ENCODE data around the gene KIF26B. TPM values are rescaled to one million over a fixed set of nuclear protein-coding genes. Genes with fewer than 3 reads are reported as not detected.

Gene KIF26B
- total RNA-seq, 1 experiment from 2014 or later, result 0.04 TPM

DNA sequence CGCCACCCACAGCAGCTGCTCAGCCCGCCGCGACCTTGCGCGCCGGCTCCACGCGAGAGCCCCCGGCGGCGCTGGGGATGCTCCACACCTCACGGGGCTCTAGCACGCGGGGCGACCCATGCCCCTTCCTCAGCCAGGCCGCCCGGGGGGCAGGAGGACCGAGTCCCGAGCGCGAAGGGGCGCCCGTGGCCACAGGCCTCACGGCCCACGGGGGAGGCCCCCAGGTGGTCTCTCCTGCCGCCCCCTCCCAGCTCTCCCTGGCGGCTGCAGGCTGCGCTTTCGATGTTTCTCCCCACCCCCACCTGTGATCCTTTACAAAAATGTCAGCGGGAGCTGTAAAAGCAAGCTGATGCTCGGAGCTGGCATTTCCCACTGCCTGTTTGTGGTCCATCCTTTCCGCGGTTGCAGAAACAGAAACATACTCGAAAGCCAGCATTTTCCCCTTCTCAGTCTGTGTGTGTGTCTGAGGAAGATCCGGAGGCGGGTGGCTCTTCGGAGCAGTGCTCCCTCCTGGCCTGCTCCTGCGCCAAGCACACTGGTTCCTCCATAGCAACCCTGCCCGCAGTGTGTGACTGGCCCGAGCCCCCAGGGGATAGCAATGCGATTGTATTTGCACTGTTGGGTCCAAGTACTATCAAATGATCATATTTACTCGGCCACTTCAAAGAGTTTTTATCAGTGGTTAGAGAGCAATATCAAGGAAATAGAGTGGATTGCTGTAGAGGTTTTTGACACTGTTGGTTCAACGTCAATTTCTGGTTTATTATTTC lies 2.1 kb downstream of the KIF26B start:
- H3K4me1 ChIP-seq (ENCODE audit: insufficient read depth, low read length), result peaks cover 30% of the 10 kb centered on the region
- no peaks in the 10 kb centered on the region for H3K79me2 ChIP-seq (ENCODE audit: low read length)
- H3K4me2 ChIP-seq (ENCODE audit: low read length), result peak overlapping the region; percentile 94
- no peaks in the 10 kb centered on the region for H3K36me3 ChIP-seq (ENCODE audit: low read depth, low read length)
- no peaks in the 10 kb centered on the region for H3K9me3 ChIP-seq (ENCODE audit: low read length)
- ATAC-seq (peak; percentile 4; the same call in 1 of the 2 replicates), DNase-seq (peak; percentile 12)
- ChIA-PET CTCF (interaction anchor here (0.6 to 1.1 kb wide), 9 partner anchors 8 to 1532 kb away, joined by 3 to 12 read pairs (median 8); no protein-coding TSS in a partner anchor), POLR2A (ENCODE audit: unreplicated experiment) (interaction anchor here (0.7 kb wide), 1 partner anchor 559 kb away, joined by 4 read pairs; no protein-coding TSS in a partner anchor)
- TF ChIP-seq, protein P1, sequence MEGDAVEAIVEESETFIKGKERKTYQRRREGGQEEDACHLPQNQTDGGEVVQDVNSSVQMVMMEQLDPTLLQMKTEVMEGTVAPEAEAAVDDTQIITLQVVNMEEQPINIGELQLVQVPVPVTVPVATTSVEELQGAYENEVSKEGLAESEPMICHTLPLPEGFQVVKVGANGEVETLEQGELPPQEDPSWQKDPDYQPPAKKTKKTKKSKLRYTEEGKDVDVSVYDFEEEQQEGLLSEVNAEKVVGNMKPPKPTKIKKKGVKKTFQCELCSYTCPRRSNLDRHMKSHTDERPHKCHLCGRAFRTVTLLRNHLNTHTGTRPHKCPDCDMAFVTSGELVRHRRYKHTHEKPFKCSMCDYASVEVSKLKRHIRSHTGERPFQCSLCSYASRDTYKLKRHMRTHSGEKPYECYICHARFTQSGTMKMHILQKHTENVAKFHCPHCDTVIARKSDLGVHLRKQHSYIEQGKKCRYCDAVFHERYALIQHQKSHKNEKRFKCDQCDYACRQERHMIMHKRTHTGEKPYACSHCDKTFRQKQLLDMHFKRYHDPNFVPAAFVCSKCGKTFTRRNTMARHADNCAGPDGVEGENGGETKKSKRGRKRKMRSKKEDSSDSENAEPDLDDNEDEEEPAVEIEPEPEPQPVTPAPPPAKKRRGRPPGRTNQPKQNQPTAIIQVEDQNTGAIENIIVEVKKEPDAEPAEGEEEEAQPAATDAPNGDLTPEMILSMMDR (conservative IDR thresholded peaks at IDR 0.05; ENCODE audit: low read depth, low read length), result no peak
- H2AFZ ChIP-seq (ENCODE audit: low read length), result peak overlapping the region; percentile 91
- H3K27me3 ChIP-seq (ENCODE audit: low read length), result peaks cover 83% of the 10 kb centered on the region
- no peaks in the 10 kb centered on the region for H3K9me2 ChIP-seq (replicated peaks; ENCODE audit: low read length)
- no TSS peak for BruUV-seq (replicated peaks)
- no peaks in the 10 kb centered on the region for H4K20me1 ChIP-seq (ENCODE audit: low read length)
- no peak overlapping the region for H3K9ac ChIP-seq (ENCODE audit: low read length)
- H3K27ac ChIP-seq (ENCODE audit: low read length), result no peak overlapping the region
- intact Hi-C loops (cut with micrococcal nuclease), result loop anchor here (10.0 kb wide), 1 partner anchor 728 kb away; no protein-coding TSS in a partner anchor
- H3F3A ChIP-seq (ENCODE audit: low read length, unreplicated experiment), result no peaks in the 10 kb centered on the region
- peak overlapping the region; percentile 65 for H3K4me3 ChIP-seq (ENCODE audit: low read length)

DNA sequence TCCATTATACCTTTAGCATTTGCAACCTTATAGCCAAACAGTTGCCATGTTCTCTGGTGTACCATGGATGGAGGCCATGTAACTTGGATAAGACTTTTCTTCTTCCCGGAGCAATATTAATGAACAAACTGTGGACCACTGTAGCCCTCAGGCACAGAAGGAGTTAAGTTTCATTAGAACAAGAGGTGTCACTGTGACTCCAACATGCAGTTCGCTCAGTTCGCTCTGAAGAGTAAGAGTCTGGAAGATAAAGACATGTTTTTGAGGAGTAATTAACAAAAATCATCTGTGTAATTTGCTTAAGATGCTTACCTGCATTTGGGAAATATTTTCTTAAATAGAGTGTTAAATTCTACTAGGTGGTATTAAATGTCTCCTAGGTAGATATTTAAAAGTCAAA lies 4.1 kb downstream of the KIF26B start:
- no peaks in the 10 kb centered on the region for H3K36me3 ChIP-seq (ENCODE audit: low read depth, low read length)
- no peaks in the 10 kb centered on the region for H3K9me3 ChIP-seq (ENCODE audit: low read length)
- H3K9me2 ChIP-seq (replicated peaks; ENCODE audit: low read length), result no peaks in the 10 kb centered on the region
- DNase-seq (no peak), ATAC-seq (no peak)
- H3F3A ChIP-seq (ENCODE audit: low read length, unreplicated experiment), result no peaks in the 10 kb centered on the region
- peaks cover 21% of the 10 kb centered on the region for H3K4me1 ChIP-seq (ENCODE audit: insufficient read depth, low read length)
- TF ChIP-seq, protein P1 (conservative IDR thresholded peaks at IDR 0.05; ENCODE audit: low read depth, low read length), result no peak
- TF ChIP-seq EZH2phosphoT487 (IDR thresholded peaks at IDR 0.05; ENCODE audit: borderline replicate concordance, low read length) (no peak), EZH2 (IDR thresholded peaks at IDR 0.05; ENCODE audit: low read length, unreplicated experiment) (no peak)
- BruUV-seq (replicated peaks), result no TSS peak
- no peaks in the 10 kb centered on the region for H4K20me1 ChIP-seq (ENCODE audit: low read length)
- no peak overlapping the region for H3K4me2 ChIP-seq (ENCODE audit: low read length)
- H3K27ac ChIP-seq (ENCODE audit: low read length), result no peak overlapping the region
- peaks cover 85% of the 10 kb centered on the region for H3K27me3 ChIP-seq (ENCODE audit: low read length)
- intact Hi-C loops (cut with micrococcal nuclease), result loop anchor here (10.0 kb wide), 1 partner anchor 726 kb away; no protein-coding TSS in a partner anchor
- no peaks in the 10 kb centered on the region for H3K79me2 ChIP-seq (ENCODE audit: low read length)
- ChIA-PET CTCF (no interaction called here), POLR2A (ENCODE audit: unreplicated experiment) (interaction anchor here (0.5 kb wide), 1 partner anchor 376 kb away, joined by 3 read pairs; no protein-coding TSS in a partner anchor)
- no peak overlapping the region for H3K9ac ChIP-seq (ENCODE audit: low read length)
- H2AFZ ChIP-seq (ENCODE audit: low read length), result no peak overlapping the region
- no peak overlapping the region for H3K4me3 ChIP-seq (ENCODE audit: low read length)

DNA sequence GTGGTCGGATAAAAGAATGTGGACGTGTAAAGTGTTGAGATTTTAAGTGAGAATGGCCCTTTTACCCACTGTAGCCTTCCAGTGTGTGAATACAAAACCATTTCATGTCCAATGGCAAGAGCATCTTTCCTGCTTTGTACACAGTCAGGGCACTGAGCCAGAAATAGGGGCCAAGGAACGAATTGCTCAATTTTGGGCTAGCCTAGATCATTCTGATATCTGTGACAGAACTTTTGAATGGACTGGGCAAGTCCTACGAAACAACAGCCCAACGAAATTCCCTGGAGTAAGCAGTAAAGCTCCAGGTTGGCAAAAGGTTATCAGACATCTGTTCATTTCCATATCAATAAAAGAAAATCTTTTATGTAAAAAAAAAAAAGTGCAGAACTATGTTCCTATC lies 5.5 kb downstream of the KIF26B start:
- ChIA-PET POLR2A (ENCODE audit: unreplicated experiment) (interaction anchor here (0.6 kb wide), 1 partner anchor 1293 kb away, joined by 5 read pairs; no protein-coding TSS in a partner anchor), CTCF (no interaction called here)
- TF ChIP-seq EZH2 (IDR thresholded peaks at IDR 0.05; ENCODE audit: low read length, unreplicated experiment), result no peak
- TF ChIP-seq EZH2phosphoT487 (IDR thresholded peaks at IDR 0.05; ENCODE audit: borderline replicate concordance, low read length), result no peak
- TF ChIP-seq, protein P1 (conservative IDR thresholded peaks at IDR 0.05; ENCODE audit: low read depth, low read length), result no peak
- no peaks in the 10 kb centered on the region for H3K9me3 ChIP-seq (ENCODE audit: low read length)
- H2AFZ ChIP-seq (ENCODE audit: low read length), result no peak overlapping the region
- ATAC-seq (no peak), DNase-seq (no peak)
- no peak overlapping the region for H3K4me2 ChIP-seq (ENCODE audit: low read length)
- no peaks in the 10 kb centered on the region for H3K9me2 ChIP-seq (replicated peaks; ENCODE audit: low read length)
- no TSS peak for BruUV-seq (replicated peaks)
- peaks cover 81% of the 10 kb centered on the region for H3K27me3 ChIP-seq (ENCODE audit: low read length)
- H3K9ac ChIP-seq (ENCODE audit: low read length), result no peak overlapping the region
- H3K4me1 ChIP-seq (ENCODE audit: insufficient read depth, low read length), result peaks cover 13% of the 10 kb centered on the region
- intact Hi-C loops (cut with micrococcal nuclease), result no loop called here
- no peak overlapping the region for H3K27ac ChIP-seq (ENCODE audit: low read length)
- H3K36me3 ChIP-seq (ENCODE audit: low read depth, low read length), result no peaks in the 10 kb centered on the region
- no peaks in the 10 kb centered on the region for H4K20me1 ChIP-seq (ENCODE audit: low read length)
- no peaks in the 10 kb centered on the region for H3K79me2 ChIP-seq (ENCODE audit: low read length)
- no peak overlapping the region for H3K4me3 ChIP-seq (ENCODE audit: low read length)
- H3F3A ChIP-seq (ENCODE audit: low read length, unreplicated experiment), result no peaks in the 10 kb centered on the region
